B cell (primary cell): ENCODE measurements around the gene AARS2. TPM values are rescaled to one million over a fixed set of nuclear protein-coding genes. Genes with fewer than 3 reads are reported as not detected.
"Not testable (repeated sequence)": the region's sequence is repeated elsewhere in the genome, so short reads cannot be mapped to it uniquely, and the experiment has no call there.

Experiments used
- ATAC-seq: fragments of 200-7000 bp; cut with Tn5 transposase; one replicate; pipeline ENCODE4 v1.10.0; 2021; ENCODE audit warnings: low read depth, mild to moderate bottlenecking, moderate number of reproducible peaks, moderate library complexity
- CTCF ChIA-PET: fragments of 350-600 bp; sonication (Branson Sonifier 250); formaldehyde crosslinking; loops from one replicate; lab custom pipeline; 2021; ENCODE audit warnings: antibody characterized with exemption, inconsistent platforms; lab: Charles Lee
- POLR2A ChIA-PET: fragments of 350-600 bp; sonication (Branson Sonifier 250); formaldehyde crosslinking; loops from one replicate; lab custom pipeline; 2021; ENCODE audit warnings: antibody characterized with exemption; lab: Charles Lee
- DNase-seq: peaks from one replicate; pipeline ENCODE4 v3.0.0; 2013
- H2AFZ ChIP-seq: 2 replicates; pipeline ENCODE4 v1.6.1; 2012; ENCODE audit warnings: mild to moderate bottlenecking, low read depth, low read length; ENCODE audit not compliant: insufficient read depth, poor library complexity, severe bottlenecking
- H3K27ac ChIP-seq, 2 donors: 1 replicate in 1 of 2; 2 replicates in 1 of 2; pipeline ENCODE4 v1.5.1; 2012 to 2013; ENCODE audit warnings: low read length in 2 of 2, mild to moderate bottlenecking in 2 of 2, moderate library complexity in 1 of 2
- H3K27me3 ChIP-seq, 4 experiments: fragments of 200-600 bp in 1 of 4; sonication (generic) in 1 of 4; replicated peaks in 1 of 4; 1 replicate in 2 of 4; 2 replicates in 2 of 4; pipeline versions ENCODE4 v1.6.1 to v1.7.0; 2013 to 2016; ENCODE audit warnings: low read length in 3 of 4, mild to moderate bottlenecking in 2 of 4, mixed read lengths in 1 of 4, moderate library complexity in 1 of 4; ENCODE audit not compliant: insufficient read depth in 4 of 4, control insufficient read depth in 3 of 4; ENCODE audit errors: control extremely low read depth in 1 of 4
- H3K36me3 ChIP-seq, 2 experiments: replicated peaks in 1 of 2; 1 replicate in 1 of 2; 2 replicates in 1 of 2; pipeline versions ENCODE4 v1.6.1 to v1.7.1; 2013; ENCODE audit warnings: low read length in 1 of 2; ENCODE audit not compliant: insufficient read depth in 2 of 2, control insufficient read depth in 1 of 2; ENCODE audit errors: control extremely low read depth in 1 of 2, extremely low read depth in 1 of 2
- H3K4me1 ChIP-seq, 2 donors: fragments of 200-600 bp in 1 of 2; sonication (generic) in 1 of 2; 1 replicate in 1 of 2; 2 replicates in 1 of 2; pipeline versions ENCODE4 v1.5.1 to v1.6.1; 2013 to 2017; ENCODE audit warnings: low read length in 2 of 2; ENCODE audit not compliant: control insufficient read depth in 2 of 2, insufficient read depth in 2 of 2
- H3K4me2 ChIP-seq: replicated peaks from 2 replicates; pipeline ENCODE3; 2012; ENCODE audit warnings: mild to moderate bottlenecking, low read depth, low read length; ENCODE audit not compliant: poor library complexity, severe bottlenecking
- H3K4me3 ChIP-seq, 5 experiments: fragments of 200-600 bp in 1 of 5; sonication (generic) in 1 of 5; 1 replicate in 3 of 5; 2 replicates in 2 of 5; pipeline versions ENCODE4 v1.5.1 to v1.7.0; 2011 to 2016; ENCODE audit warnings: low read length in 4 of 5, mild to moderate bottlenecking in 4 of 5, low read depth in 2 of 5, control low read depth in 1 of 5, moderate library complexity in 1 of 5; ENCODE audit not compliant: insufficient read depth in 1 of 5; ENCODE audit errors: control extremely low read depth in 1 of 5, extremely low read depth in 1 of 5
- H3K79me2 ChIP-seq: fragments of 200-600 bp; sonication (generic); one replicate; pipeline ENCODE4 v1.6.0; 2016; ENCODE audit warnings: low read length; ENCODE audit not compliant: control insufficient read depth, insufficient read depth
- H3K9ac ChIP-seq: fragments of 200-600 bp; sonication (generic); 2 replicates; pipeline ENCODE4 v1.6.1; 2017; ENCODE audit warnings: mild to moderate bottlenecking, low read length, moderate library complexity
- H3K9me3 ChIP-seq, 3 donors: one replicate each; pipeline versions ENCODE4 v1.6.1 to v1.7.1; 2013; ENCODE audit warnings: low read length in 2 of 3; ENCODE audit not compliant: control insufficient read depth in 2 of 3, insufficient read depth in 1 of 3; ENCODE audit errors: control extremely low read depth in 1 of 3
- H4K20me1 ChIP-seq: 2 replicates; pipeline ENCODE4 v1.6.0; 2012; ENCODE audit warnings: mild to moderate bottlenecking, low read length; ENCODE audit not compliant: insufficient read depth, control insufficient read depth, poor library complexity, severe bottlenecking
- H3K27ac Mint-ChIP-seq: one replicate; pipeline ENCODE4 v1.8.0; 2021; ENCODE audit warnings: mixed read lengths
- H3K27me3 Mint-ChIP-seq: one replicate; pipeline ENCODE4 v1.8.0; 2021; ENCODE audit warnings: mixed read lengths
- H3K4me1 Mint-ChIP-seq: one replicate; pipeline ENCODE4 v1.8.0; 2021; ENCODE audit warnings: mixed read lengths
- H3K4me3 Mint-ChIP-seq: one replicate; pipeline ENCODE4 v1.8.0; 2021; ENCODE audit warnings: mixed read lengths
- H3K9me3 Mint-ChIP-seq: one replicate; pipeline ENCODE4 v1.8.0; 2022; ENCODE audit warnings: mixed read lengths; ENCODE audit not compliant: insufficient read depth
- EZH2 ChIP-seq: IDR thresholded peaks from 2 replicates; pipeline ENCODE4 v1.6.1; 2012; ENCODE audit warnings: borderline replicate concordance, low read depth, mild to moderate bottlenecking, moderate library complexity, low read length; ENCODE audit not compliant: insufficient read depth, poor library complexity, severe bottlenecking
- WGBS: methylation state at CpG from one replicate; pipeline ENCODE4 v1.1.5; 2013; ENCODE audit warnings: missing lambda C conversion rate; ENCODE audit not compliant: insufficient coverage; 5-methylcytosine and 5-hydroxymethylcytosine counted together
- intact Hi-C: fragments of 100-400 bp; cut with micrococcal nuclease; formaldehyde crosslinking; loops from one replicate; pipeline ENCODE4 v1.10.0; 2022
- polyA plus RNA-seq: library from polyadenylated mRNA; depleted of rRNA; stranded (reverse); fragments of >200 nt; gene quantifications from 2 replicates; pipeline ENCODE4 v1.2.3, GENCODE V29; 2012
- total RNA-seq, 2 donors: library from RNA; stranded (reverse); fragments of 120-200 nt in 1 of 2; gene quantifications; 1 replicate in 1 of 2; 2 replicates in 1 of 2; pipeline versions ENCODE4 v1.2.3 to v1.2.4, GENCODE V29; 2013 to 2022
- TF ChIP-seq, protein P1 (sequence below): fragments of 200-600 bp; IDR thresholded peaks from one replicate; pipeline ENCODE4 v1.8.0; 2022; ENCODE audit warnings: antibody characterized with exemption, mild to moderate bottlenecking

Gene AARS2
- total and polyA plus RNA-seq, 2 donors (not counting 1 experiment from before 2014, with no cell fraction given): 11.3 to 21.3 TPM

DNA sequence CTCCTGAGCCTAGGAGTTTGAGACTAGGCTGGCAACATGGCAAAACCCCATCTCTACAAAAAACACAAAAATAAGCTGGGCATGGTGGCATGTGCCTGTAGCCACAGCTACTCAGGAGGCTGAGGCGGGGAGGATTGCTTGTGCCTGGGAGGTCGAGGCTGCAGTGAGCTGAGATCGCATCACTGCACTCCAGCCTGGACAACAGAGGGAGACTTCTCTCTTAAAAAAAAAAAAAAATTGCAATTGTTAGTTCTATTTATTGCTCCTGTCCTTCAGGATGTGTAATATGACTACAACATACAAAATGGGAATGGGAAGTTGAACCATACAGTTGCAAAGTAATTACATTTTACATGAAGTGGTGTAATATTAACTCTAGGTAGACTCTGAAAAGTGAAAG, 8.1 kb upstream of the AARS2 start:
- Histone ChIP-seq H3K4me3 (no peak overlapping the region), H3K27ac (no peak overlapping the region), H3K4me1 (no peaks in the 10 kb centered on the region), H2AFZ (no peak overlapping the region), H3K79me2 (no peaks in the 10 kb centered on the region), H3K9me3 (peaks cover 0 to 6% (median 0%) of the 10 kb centered on the region in 3 donors), H3K27me3 (peaks cover 0 to 12% (median 9%) of the 10 kb centered on the region in 4 experiments), H3K4me2 (no peak overlapping the region), H3K36me3 (no peaks in the 10 kb centered on the region), H4K20me1 (no peaks in the 10 kb centered on the region), H3K9ac (no peak overlapping the region)
- POLR2A ChIA-PET: no interaction called here
- H3K9me3 Mint-ChIP-seq: no peaks in the 10 kb centered on the region
- no CpG with 5 or more reads among the region's 3 CpGs for WGBS
- no peak overlapping the region for H3K4me3 Mint-ChIP-seq
- TF ChIP-seq, protein P1, sequence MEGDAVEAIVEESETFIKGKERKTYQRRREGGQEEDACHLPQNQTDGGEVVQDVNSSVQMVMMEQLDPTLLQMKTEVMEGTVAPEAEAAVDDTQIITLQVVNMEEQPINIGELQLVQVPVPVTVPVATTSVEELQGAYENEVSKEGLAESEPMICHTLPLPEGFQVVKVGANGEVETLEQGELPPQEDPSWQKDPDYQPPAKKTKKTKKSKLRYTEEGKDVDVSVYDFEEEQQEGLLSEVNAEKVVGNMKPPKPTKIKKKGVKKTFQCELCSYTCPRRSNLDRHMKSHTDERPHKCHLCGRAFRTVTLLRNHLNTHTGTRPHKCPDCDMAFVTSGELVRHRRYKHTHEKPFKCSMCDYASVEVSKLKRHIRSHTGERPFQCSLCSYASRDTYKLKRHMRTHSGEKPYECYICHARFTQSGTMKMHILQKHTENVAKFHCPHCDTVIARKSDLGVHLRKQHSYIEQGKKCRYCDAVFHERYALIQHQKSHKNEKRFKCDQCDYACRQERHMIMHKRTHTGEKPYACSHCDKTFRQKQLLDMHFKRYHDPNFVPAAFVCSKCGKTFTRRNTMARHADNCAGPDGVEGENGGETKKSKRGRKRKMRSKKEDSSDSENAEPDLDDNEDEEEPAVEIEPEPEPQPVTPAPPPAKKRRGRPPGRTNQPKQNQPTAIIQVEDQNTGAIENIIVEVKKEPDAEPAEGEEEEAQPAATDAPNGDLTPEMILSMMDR: no peak
- no peak for TF ChIP-seq EZH2
- DNase-seq (no peak), ATAC-seq (no peak)
- CTCF ChIA-PET: no interaction called here
- peaks cover 33% of the 10 kb centered on the region for H3K27me3 Mint-ChIP-seq
- H3K27ac Mint-ChIP-seq: no peak overlapping the region
- intact Hi-C loops: no loop called here
- no peaks in the 10 kb centered on the region for H3K4me1 Mint-ChIP-seq

DNA sequence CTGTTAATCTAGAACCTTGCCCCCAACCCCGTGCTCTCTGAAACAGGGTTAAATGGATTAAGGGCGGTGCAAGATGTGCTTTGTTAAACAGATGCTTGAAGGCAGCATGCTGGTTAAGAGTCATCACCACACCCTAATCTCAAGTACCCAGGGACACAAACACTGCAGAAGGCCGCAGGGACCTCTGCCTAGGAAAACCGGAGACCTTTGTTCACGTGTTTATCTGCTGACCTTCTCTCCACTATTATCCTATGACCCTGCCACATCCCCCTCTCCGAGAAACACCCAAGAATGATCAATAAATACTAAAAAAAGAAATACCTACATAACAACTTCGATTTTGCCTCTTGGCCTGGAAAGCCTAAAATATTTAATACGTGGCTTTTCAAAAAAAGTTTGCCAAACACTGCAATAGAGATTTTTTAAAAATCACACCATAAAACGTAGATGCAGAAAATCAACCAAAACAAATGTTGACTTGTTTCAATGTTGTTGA, 4.0 kb upstream of the AARS2 start:
- H3K79me2 ChIP-seq, intact Hi-C loops, ATAC-seq, H4K20me1 ChIP-seq, H3K27ac Mint-ChIP-seq, H2AFZ ChIP-seq, H3K4me2 ChIP-seq, H3K9me3 Mint-ChIP-seq, H3K9me3 ChIP-seq, H3K27ac ChIP-seq, H3K36me3 ChIP-seq, POLR2A ChIA-PET, H3K9ac ChIP-seq, DNase-seq, H3K4me3 Mint-ChIP-seq, H3K4me1 ChIP-seq, H3K4me3 ChIP-seq, H3K4me1 Mint-ChIP-seq: not testable (repeated sequence)
- peaks cover 31% of the 10 kb centered on the region for H3K27me3 Mint-ChIP-seq
- CTCF ChIA-PET: interaction anchor here (1.0 kb wide), 1 partner anchor 22 kb away, joined by 3 read pairs; no protein-coding TSS in a partner anchor
- WGBS: 82% methylated on average over 5 of the region's 9 CpGs
- peaks cover 0 to 12% (median 9%) of the 10 kb centered on the region in 4 experiments for H3K27me3 ChIP-seq
